ENCODE results near the gene RHBDD1.

Gene RHBDD1

DNA sequence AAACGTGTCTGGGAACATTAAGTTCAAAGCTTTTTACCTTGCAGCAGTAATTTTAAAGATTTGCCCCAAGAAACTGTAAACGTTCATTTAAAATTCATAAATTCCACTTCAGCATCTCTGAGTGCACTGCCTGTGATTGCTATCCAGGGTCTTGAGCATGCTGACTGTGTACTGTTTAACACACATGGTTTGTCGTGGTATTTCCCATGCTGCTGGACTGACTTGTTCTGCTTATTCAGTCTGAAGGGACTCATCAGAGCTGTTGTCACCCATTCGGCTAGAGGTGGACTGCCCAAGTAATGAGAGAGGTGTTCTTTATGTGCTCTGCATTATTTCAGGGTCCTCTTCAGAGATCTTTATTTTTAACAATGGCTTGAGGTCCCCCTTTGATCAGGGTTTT lies 53.1 kb downstream of the RHBDD1 start:
- no peak for DNase-seq

DNA sequence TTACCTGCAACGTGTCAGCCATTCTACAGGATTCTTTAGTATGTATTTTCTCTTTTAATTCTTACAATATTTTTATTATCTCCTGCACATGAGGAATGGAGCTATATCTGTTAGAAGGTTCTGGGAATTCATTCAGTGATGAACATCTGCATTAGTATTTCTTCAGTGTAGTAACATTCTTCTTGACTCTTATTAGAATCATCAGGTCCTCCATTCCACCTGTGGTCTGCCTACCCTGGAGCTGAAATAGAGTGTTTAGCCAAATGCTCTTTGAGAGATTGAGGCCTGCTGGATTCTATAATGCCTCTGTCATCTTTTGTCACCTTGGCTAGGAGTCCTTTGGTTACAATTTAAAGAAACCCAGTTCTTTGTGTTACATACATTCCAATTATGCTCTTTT lies 54.4 kb downstream of the RHBDD1 start:
- no peak for DNase-seq

DNA sequence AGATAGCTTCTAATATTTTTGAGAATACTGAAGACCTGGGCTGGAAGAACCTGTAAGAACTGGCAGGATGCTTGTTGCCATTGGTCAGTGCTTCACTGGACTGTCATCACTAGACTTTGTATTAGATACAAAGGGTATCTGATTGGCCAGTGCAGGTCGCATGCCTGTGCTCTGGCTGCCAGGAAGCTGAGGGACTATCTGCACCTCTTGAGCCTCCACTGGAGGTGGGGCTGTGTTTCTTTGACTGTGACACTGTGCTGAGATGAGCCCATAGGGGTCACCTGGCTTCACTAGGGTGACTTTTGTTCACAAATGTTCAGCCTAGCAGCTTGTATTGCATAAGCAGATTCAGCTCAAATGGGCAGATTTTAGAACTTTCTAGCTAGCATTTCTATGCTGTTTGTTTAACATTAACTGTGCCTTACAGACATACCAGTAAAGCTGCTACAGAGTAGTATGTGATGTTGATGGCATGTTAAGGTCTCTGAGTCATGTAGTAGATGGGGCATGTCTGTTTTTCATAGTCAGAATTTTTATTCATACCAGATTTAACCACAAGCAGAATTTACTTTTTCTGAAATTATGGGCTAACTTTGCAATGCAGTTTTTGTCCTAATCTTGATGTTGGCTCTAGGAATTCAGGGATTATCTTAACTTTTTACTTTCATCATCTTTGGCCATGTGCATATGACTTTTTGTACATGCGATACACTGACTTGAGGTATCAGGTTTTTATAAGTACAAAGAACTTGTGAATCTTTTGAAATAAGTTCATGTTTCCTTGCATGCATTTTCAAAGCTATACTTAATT lies 56.1 kb downstream of the RHBDD1 start:
- DNase-seq, result no peak

DNA sequence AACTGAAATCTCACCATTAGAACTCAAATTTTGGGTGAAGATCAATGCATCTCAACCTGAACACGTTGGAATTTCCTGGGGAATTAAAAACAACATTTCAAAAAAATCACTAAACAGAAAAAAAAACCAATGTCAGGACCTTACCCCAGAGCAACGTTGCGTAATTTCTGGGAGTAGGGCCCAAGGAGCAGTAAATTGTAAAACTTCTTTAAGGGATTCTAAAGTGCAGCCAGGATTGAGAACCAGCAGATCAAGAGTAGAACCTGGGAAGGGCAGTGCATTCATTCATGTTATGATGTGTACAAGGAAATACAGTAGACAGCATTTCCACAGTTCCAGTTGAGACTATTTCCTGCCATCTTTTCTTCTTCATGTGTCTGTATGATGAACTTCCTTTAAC lies 56.9 kb downstream of the RHBDD1 start:
- DNase-seq, result no peak

DNA sequence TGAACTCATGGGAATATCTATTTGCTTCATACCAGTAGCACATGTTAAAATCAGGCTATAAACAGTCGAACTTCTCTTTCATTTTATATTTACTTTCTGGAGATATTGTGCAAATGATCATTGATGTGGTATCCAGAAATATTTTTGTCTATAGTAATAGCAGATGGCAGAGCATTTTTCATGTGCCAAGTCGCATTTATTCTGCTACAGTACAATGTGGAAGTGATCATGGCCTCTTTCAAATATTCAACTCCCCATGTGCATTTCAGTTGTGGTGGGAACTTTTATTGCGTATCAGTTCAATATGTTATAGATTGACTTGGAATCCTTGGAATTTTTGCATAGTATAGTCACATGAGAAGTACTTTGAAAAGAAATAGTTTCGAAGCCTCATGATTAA lies 57.4 kb downstream of the RHBDD1 start:
- DNase-seq, result no peak

DNA sequence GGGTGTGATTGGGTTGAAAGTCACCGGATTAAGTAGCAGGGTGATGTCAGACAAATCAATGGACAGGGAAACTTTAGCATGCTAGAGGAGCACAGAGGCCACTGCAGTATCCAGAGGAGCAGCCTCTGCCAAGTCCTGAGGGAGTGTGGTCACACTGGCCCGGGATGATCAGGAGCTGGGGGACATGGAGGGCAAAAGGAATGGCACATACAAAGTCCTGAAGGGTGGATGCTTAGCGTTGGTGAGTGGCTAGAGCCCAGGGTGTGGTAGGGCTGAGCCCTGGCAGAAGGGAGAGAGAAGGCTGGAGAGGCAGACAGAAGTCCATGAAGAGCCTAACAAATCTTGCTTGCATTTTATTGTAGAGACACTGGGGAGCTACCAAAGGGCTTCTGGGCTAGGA lies 58.9 kb downstream of the RHBDD1 start:
- DNase-seq, result no peak

DNA sequence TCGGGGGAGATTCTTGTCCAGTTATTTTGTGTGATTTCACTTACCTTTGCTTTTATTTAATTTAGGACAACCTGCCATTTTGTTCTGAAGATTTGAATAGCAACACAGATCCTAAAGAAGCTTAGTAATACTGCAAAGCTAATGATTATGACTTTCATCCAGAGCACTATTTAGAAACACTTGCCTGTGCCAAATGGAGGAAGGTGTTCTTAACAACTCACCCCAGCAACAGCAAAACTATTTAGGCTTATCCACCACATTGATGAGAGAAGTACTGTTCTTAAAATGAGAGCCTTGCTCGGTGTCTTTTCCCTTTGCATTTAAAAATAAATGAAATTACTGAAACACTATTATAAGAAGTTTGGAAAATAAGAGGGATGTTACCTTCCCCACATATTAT lies 59.7 kb downstream of the RHBDD1 start:
- no peak for DNase-seq

DNA sequence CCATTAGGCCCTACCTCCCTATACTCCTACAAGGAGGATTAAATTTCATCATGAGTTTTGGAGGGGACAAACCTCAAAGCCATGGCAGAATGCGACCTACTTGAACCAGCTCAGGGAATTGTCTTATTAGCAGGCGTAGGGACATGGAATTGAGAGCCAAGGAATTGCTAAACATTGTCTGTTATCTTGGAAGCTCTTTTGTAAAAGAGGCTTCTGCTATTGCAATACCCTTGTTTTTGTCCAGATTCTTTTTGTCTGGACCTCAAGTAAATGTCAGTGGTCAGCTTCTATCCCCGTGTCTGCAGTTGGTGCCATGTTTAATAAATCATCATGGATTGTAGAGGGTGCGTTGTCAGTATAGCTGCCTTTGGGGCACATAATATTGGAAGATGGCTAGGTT lies 62.3 kb downstream of the RHBDD1 start:
- DNase-seq, result no peak

DNA sequence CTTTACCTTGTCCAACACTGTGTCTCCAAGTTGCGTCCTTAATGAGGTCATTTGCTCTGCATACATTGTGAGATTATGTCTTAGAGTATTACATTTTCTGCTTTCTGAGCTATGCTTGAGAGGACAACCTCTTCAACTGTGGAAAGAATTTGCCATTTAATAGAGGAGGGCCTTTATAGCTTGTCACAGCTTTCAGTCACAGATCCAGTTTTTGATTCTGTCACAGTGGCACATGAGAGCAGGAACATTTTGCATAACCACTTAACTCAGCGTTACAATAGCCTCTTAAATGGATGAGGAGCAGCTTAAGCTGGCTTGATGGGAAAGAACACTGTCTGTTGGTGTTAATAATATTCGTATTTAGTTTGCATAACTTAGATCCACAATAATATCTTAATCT lies 63.0 kb downstream of the RHBDD1 start:
- DNase-seq, result peak; percentile 64

DNA sequence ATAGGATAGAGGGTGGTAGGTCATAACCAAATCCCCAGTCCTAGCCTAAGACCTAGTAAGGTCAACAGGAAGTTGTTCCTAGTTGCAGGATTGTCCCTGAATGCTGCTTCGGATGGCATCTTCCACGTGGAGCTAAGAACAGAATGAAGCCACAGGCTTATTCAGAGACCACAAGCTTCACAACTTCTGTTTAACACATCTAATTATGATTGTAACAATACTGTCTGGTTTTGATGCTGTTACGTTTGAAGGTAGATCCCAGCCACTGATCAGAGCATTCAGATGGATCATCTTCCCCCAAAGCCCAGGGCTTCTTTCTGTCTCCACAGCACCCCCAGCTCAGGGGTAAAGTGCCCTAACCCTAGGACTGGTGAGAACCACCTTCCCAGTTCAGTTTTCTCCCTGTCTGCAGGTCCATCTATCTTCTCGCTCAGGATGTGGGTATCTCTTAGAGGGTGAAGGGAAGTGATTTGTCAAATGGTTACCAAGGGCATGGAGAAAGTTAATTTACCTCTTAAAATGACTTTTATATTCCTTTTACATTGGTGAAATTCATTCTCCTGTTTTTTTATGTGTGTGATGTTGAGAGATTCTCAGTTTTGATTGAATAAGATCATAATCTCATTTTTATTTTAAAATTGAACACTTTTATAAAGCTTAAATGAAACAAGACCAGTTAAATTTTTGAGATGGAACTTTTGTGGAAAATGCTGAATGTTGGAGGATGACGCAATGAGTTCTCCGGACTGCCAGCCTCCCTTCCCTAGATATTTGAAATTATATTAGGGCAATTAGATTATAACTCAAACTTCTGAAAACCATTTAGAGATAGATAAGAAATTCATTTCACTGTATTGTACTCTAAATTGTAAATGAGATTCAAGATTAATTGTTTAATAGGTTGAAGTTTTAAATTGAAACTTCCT lies 66.5 kb downstream of the RHBDD1 start:
- no peak for DNase-seq

DNA sequence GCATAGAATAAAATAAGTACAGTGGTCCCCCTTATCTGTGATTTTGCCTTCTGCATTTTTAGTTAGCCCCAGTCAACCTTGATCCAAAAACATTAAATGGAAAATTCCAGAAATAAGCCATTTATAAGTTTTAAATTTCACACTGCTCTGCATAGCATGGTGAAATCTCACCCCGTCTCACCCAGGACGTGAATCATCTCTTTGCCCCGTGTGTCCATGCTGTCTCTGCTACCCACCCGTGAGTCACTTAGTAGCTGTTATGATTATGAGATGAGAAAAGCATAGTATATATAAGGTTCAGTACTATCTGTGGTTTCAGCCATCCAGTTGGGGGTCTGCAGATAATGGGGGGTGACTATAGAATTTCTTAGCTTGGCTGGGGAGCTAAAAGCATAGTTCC lies 67.3 kb downstream of the RHBDD1 start:
- no peak for DNase-seq

DNA sequence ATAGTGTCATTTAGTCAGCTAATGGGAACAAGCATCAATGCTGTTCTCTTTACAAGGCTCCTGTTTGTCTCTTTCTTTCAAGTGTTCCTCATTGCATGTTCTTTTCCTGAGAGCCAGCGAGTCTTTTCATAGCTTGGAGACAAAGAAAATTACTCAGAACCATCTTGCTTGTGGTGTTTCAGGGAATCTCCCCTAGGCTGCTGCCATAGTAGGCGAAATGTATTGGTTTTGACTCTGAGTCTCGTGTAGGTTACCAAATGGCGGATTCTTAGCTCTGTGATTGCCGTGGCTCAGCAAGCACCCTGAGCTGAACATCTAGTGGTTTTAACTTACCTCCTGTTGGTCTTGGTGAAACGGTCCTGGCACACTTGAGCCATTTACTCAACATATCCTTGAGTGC lies 68.7 kb downstream of the RHBDD1 start:
- DNase-seq, result no peak

DNA sequence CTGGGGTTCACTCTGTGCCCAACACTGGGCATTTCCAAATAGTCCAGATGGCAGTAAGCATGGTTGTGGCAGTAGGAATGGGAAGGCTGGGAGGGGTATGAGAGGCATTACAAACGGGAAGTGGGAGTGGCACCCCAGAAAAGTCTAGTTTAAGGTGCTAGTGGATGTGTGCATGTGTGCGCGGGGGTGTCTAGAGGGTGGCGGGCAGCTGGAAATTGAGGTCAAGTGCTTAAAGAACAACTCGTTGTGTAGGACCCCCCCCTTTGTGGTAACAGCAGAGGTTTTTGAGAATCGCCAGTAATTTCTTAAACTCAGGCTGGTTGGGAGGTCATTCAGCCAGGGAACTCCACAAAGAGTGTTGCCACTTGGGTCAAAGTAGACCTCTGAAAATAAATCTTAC lies 69.9 kb downstream of the RHBDD1 start:
- no peak for DNase-seq

DNA sequence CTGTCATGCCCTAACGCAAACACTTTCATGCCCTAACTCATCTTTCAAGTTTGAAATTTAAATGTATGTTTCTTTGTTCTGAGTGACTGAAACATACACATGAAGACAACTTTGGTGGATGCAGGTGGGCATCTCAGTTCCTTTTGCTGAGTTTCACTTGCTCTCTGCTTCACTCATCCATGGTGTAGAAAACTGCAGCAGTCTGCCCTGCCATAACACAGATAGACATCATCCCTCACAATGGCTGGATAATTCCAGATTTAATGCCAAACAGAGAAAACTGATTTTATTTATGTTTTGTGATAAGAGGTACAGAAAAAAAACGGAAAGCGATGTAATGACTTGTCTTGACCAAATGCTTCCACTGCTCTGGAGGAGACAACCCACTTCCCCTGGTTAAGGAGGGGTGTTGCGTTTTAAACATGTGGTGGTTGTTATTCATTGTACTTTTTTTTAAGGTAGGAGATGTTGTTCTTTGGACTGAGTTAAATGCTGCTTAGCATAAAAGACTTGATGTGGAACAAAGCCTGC lies 70.4 kb downstream of the RHBDD1 start:
- no peak for DNase-seq

DNA sequence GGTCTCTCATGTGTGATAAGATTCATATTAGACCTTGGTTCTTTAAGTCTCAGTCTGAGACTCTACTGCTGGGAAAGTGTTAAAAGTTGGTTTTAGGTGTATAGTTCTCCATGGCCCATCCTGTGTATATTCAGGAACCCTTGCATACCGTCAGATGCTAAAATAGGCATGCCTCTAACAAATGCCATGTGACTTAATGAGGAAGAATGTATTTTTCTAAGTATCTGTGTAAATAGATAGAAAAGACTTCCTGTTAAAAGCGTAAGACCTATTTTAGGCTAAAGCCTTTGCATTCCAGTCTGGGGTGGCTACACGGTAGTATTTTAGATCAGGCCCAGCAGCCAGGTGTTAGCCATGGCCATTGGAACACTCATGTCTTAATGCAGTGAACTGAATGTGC lies 73.3 kb downstream of the RHBDD1 start:
- no peak for DNase-seq

DNA sequence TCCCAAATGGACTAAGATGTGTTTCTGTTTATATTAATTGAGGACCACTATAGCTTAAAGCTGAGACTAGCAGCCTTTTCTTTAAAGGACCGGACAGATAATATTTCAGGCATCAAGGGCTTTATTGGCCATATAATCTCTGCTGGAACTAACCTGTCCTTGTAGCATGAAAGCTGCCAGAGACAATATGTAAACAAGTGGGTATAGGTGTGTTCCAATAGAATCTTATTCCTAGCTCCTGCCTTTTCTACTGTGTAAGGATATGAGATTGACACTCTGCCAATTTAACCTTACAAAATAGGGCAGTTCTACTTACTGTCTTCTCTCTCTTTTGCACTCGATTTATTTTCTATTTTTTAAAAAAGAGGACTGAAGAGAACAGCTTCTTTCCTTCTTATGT lies 74.0 kb downstream of the RHBDD1 start:
- DNase-seq, result no peak

DNA sequence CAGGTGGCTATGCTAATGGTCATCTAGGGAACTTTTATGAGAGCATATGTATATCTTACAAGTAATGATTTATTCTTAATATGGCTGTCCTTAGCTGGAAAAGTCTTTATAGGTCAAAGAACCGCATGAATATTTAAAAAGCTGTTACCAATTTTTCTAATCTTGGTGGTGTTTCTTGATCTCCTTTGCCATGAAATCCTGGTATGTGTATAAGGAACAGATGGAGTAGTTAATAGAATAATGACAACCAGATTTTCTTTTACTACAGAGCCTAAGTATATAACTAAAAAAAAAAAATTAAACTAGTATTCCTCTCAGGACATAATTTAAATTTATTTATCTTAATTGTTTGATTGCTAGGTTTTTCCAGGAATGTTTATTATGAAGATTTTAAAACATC lies 74.5 kb downstream of the RHBDD1 start:
- DNase-seq, result no peak

DNA sequence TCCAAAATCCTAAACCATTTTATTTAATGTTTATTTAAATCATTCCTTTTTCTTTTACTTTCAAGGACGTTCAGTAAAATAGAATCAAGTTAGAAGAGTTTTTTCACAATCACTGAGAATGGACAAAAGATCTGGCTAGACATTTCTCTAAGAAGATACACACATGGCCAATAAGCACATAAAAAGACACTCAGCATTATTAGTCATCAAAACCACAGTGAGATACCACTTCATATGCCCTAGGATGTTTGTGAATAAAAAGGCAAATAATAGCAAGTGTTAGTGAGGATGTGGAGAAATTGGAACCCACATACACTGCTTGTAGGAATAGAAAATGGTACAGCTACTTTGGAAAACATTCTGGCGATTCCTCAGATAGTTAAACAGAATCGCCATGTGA lies 76.1 kb downstream of the RHBDD1 start:
- no peak for DNase-seq

DNA sequence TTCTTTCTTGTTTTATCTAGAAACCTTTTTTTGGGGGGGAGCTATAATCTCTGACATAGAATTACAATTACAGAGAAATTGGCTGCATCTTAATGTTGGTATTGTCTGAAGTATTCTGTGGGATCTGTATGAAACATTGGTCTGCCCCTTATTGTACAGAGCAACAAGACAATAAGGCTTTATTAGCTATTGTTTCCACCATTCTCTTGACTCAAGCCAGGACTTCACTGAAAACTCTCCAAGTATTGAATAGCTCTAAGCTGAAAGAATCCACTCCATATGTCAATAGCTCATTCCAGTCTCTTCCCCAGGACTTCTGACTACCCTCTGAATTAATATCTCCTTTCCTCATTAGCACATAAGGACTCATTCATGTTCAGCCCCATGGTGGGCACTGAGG lies 77.8 kb downstream of the RHBDD1 start:
- no peak for DNase-seq

DNA sequence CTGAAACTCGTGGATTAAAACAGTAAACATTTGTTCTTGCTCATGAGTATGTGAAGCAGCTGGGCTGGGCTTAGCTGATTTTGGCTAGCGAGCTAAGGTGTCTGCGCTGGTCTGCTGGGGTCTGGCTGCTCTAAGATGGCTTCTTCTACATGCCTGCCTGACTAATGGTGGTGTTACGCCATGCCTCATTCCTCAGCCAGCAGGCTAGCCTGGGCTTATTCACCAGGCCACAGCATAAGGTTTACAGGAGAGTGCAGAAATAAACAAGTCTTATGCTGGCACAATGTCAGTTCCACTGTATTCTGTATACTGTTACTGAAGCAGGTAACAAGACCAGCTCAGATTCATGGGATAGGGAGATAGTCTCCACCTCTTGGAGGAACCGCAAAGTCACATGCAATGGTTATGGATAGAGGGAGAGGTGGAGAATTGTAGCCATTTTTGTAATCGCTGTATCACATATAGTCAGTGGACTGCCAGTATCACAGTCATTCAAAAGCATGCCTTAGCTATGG lies 80.0 kb downstream of the RHBDD1 start:
- DNase-seq, result no peak

DNA sequence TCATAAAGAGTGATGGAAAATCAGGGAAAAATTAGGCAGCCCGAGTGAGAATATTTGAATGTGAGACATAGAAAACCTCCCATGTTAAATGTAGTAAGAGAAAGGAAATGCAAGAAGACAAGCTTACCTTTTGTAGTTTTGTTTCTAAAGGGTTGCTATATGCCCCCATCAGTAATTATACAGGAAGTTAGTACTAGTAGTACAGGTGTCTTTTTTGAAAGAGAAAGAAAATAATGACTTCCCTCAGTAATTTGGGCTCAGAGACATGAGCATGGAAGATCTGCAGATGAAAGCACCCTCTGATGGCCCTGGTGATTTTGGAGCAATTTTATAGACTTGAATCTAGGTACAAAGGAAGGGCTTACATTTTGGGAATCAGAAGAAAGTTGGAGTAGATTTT lies 80.8 kb downstream of the RHBDD1 start:
- DNase-seq, result no peak

DNA sequence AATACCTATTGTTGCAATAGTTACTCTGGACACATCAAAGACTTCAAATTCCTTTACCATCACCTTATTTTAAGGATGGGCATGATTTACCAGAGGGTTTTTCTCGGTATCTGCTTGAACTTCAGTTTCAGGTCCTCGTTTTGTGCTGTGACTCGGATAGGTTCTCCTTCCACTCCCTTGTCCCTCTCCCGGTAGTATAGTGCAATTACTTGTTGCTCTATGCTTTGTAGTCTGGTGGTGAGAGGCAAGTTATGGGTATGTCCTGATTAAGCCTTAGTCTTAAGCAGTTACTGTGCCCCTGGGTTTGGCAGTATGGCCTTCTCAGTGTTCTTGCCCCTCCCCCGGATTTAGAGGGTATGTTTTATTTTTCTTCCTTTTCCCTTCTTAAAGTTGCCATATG lies 96.6 kb downstream of the RHBDD1 start:
- DNase-seq, result no peak

DNA sequence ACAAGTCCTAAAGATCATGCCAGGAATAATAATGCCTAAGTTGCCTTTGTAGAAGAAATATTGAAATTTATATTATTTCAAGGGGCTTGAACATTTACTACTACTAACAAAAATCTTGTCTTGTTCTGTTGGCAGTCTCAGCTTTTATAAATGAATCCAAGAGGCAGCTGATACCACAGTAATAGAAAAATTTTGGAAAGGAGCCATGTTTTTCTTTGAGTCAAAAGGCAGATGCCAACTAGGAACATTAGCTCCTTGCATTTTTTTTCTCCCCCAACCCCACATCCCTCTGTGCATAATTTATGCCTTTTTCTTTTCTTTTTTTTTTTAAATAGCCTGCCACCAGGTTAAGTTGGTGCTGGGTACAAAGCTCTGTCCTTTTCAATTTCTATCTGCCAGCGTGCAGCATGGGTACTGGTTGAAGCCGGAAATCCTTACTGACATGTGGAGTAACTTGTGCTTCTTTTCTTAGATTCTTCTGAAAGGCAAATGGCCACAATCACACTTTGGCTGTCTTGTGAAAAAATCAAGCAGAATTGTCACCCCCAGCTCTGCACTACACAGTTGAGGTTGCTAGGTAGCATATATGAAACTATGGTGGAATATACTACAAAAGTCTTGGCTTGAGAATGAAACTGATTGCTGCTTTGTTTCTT lies 98.8 kb downstream of the RHBDD1 start:
- DNase-seq, result no peak

Measured in NCI-H510A treated with DMSO at 0.1 percent for 48 hours (cell line).